Activated CD4-positive, alpha-beta T cell treated with anti-CD3 and anti-CD28 coated beads, Interleukin-2, amount 50 U/mL, for 24 hours (primary cell): ENCODE results near the gene LRRC14B.

ENCODE experiments used
- DNase-seq, 2 donors: peaks; one replicate each; pipeline ENCODE4 v3.0.0-alpha.2; 2020; ENCODE audit warnings: low read depth in 1 of 2, low spot score in 1 of 2

Gene LRRC14B

DNA sequence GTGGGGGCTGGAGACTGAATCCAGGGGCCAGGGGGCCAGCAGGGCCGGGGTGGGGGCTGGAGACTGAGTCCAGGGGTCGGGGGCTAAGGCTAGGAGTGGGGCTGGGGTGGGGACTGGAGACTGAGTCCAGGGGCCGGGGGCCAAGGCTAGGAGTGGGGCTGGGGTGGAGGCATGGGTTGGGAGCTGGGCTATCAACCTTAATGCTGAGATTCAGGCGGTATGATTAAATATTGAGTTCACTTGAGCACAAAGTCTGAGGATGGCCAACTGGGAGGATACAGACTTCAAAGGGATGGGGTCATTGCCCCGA, 17.0 kb upstream of the LRRC14B start:
- DNase-seq = no peak

DNA sequence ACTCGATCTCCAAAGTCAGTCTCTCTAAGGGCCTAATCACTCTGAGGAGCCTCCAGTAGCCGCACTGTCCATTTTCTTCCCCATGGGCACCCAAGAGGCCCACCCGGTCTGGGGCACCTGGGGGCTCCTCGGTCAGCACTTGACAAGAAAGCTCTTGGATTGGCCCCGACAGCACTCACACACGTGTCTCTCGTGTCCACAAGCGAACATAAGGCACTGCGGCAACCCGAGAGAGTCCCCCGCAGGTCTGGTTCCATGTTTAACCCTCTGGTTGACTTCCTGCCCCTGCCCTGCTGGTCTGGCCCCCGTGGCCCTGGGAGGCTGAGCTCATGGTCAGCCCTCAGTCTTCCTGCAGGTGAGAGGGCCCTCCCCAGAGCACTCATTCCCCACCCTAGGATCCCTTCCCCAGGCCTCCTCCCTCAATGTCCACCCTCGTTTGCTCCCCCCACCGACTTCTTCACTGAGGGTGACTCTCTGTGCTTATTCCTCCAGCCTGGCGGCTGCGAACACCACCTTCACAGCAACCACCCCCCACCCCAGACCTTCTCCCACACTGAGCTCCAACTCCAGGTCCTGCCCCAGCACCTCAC, 16.3 kb upstream of the LRRC14B start:
- no peak for DNase-seq

DNA sequence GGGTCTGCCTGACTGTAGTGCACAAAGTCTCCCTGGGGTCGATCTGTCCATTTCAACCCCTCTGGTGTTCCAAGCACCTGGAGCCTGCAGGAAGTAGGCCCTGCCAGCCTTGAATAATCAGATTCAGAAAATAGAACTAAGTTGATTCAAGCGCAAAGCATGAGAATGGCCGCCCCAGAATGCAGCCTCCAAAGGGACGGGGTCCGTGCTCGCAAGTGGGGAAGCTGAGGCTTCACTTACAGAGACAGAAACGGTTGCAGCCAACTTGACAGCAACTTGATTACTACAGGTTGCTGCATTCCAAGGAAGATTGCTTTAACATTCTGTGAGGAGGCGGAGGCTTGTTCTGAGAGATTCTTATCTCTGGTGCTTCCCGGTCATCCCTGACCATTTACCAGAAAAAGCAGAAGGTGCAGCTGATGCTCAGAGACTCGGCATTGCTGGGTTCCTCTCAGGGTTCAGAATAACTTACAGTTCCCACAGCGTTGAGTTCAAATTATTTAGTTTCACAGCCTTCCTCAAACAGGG, 14.9 kb upstream of the LRRC14B start:
- DNase-seq = no peak

DNA sequence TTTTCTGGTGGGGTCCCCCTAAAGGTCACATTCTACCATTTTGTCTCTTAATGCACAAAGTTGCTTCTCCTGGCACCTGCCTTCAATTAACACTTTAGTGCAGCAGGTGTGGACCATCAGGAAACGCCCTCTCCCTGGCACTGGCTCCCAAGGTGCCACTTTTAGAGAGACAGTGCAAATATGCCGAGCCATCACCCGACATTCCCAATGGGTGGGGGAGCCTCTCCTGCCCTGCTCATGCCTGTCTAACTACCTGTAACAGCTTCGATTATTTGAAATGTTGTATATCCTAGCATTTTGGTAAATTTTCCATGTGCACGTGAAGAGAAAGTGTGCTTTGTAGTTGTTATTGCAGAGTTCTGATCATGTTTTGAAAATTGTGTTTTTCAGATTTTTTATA, 13.2 kb upstream of the LRRC14B start:
- DNase-seq = no peak

DNA sequence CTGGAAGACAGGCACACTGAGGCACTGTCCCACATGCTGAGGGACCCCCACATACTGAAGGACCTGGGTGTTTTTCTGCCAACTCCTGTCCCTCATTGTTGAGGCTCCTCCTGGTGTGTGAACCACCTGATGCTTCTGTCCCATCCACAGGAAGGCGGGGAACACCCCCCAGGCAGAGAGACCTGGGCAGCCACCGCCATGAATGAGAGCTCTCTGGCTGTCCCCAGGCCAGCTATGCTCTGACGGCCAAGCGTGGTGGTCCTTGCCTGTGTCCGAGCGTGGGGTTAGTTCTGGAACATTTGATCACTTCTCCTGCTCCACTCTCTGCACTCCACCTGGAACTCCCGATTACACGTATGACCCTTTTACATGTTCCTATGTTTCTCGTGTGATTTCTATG, 11.9 kb upstream of the LRRC14B start:
- no peak for DNase-seq

DNA sequence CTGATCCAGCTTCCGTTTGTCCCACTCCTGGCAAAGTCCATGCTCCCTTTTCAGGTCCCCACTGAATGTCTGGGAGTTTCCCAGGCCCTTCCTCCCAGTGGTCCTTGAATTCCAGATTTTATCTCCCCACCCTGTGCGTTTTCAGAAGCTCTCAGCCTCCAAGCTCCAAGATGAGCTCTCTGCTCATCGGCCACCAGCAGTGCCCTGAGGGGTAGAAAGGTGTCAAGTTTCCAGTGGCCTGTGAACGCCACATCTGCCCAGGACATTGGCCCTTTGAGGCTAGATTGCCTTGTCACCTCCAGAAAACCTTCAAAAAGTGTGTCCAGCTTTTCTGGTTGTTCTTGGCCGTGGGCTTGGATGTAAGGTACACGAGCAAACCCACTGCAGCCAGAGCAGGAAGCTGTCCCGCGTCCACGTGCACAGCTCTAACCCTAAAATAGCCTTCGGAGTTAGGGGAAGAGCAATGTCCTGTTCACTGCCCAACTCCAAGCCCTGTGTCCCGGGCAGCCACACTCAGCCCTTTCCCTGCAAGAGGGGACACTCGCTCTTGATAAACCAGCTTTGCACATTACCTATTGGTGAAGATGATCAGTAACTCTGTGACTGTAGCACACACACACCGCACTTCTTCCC, 10.9 kb upstream of the LRRC14B start:
- DNase-seq = no peak

DNA sequence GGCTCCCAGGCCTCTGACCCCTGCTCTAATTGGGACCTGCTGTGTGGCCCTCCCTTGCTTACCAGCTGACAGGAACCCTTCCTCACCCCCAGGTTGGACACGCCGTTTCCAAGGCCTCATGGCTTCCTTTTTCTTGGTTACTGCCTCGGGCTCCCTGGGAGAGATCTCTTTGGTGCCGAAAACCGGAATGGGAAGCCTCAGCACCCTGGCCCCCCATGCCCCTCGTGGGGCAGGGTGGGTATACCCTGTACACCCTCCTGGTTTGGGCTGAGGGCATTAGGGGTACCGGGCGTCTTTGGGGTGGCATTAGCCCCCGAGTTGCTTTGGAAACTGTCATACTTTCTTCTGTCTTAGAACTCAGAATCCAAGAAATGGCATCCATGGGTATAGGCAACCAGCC, 10.1 kb upstream of the LRRC14B start:
- no peak for DNase-seq

DNA sequence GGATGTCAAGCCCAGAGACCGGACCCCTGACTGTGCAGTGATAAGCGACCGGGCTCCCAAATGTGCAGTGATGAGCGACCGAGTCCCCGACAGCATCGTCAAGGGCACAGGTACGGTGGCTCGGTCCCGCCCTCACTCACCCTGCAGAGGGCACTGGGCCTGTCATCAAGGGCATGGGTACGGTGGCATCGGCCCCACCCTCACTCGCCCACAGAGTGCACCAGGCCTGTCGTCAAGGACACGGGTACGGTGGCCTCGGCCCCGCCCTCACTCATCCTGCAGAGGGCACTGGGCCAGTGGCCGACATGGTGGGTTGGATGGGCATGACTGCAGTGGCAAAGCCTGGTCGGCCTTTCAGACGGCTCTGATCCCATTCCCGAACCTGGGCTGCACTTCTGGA, 9.7 kb upstream of the LRRC14B start:
- no peak for DNase-seq

DNA sequence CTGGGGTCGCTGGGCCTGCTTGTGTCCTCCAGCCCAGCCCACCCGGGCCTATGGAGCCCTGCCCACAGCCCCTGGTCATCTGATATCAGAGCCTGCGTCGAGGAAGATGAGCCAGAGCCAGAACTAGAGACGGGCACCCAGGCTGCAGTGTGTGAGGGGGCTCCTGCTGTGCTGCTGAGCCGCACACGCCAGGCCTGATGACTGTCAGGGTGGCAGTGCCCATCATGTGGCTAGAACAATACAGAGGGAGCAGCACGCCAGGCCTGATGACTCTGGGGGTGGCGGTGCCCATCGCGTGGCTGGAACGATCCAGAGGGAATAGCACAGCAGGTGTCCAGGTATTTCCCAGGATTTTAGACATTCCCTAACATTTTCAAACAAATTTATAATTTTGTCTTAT, 9.2 kb upstream of the LRRC14B start:
- no peak for DNase-seq

DNA sequence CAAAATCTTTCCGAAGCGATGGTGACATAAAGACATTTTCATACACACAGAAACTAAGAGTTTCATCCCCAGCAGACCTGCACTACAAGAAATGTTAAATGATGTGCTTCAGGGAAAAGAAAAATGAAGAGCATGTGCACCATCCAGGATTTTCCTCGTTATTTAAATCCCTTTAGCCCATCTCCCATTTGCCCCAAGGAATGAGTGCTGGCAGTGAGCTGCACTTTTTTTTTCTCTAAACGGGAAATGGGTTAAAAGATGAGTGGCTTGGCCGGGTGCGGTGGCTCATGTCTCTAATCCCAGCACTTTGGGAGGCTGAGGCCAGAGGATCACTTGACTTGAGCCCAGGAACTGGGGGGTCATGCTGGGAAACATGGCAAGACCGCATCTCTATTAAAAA, 6.8 kb upstream of the LRRC14B start:
- DNase-seq = no peak

DNA sequence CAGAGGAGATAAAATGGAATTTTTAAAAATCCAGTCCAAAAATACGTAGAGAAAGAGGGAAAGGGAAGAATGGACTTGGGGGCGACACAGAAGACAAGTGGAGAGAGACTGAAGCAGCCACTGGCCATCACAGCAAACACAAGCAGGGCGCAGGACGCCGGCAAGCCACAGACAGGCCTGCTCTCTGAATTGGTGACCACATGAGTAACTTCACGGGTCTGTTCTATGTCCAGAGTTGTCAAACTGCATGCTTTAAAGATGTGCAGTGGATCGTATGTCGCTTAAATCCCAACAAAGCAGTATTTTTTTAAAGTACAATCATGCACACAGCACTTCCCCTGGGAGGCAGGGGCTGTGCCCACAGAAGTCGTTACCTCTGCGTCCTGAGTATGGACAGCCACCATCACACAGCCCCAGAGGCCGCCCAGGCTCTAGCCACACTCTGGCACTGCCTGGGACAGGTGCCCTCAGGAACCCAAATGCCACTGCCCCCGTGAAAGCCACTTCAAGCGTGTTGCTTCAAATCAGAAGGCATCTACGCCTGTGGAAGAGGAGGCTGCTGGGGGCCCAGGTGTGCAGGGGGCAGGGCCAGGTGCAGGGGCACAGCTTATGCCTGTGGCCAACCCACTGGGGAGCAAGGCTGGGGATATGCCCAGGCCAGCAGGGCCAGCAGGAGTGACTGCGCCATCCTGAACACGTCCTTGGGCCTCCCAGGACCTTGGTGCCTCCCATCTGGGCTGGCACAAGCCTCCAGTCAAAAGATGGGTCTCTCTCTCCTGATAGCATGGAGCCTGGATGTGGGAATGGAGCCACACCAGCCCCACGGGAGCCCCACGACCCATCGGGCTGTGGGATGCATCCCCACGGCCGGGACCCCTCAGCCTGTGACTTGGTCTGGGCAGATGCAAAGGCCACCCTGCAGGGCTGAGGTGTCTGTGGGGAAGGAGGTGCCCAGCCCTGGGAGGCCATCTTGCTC, 5.9 kb upstream of the LRRC14B start:
- no peak for DNase-seq

DNA sequence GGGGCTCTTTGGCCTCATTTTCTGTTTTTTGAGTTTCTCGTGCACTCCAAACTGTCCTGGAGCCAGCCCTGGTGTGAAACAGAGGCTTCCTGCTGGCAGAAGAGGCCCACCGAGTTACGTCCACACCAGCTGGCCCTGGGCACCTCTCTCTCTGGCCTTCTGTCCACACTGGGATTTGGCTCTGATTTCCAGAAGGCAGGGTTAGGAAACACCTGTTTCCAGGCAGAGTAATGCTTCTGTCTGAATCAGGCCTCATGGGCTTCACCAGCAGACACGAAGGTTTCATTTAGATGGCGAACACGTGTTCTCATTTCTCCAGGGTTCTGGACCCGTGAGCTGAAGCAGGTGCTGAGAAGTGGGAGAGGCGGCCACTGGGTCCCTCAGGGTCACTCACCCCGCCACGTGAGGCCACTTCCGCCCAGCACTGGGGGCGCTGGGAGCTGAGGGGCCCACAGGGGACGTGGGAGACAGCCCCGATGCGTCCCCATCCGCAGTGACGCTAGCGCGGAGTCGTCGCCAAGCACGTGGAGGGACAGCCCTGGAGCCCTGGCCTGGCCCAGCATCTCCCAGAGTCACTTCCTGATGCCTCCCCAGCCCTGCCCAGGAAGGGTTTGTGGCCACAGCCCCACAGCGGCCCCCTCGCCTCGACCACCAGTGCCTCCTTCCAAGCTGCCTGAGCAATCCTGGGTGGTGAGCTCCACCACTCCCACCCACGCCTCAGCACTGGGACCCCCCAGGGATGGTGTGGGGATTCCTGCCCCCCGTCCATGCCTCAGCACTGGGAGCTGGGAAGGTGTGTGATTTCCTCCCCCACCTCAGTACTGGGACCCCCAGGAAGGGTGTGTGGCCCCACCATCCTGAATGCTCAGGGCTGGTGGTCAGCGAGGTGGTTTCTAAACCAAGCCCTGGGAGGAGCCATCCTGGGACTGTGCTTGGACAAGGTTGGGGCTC, 4.9 kb upstream of the LRRC14B start:
- no peak for DNase-seq

DNA sequence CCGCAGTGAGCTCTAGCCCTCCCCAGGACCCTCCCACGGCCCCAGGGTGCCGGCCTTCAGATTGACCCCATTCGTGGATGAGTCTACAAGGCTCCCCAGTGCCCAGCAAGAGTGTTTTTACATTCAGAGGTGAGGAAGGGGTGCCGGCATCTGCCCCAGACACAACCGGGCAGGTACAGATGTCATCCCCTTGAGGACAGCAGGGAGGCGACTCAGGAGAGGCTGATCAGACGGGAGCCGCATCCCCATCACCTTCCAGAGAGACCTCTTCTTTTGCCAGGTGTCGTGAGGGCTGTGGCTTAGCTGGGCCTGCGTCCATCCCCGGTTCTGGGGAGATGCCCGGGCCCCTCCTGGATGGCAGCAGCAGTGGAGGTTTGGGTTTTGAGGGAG, 4.3 kb upstream of the LRRC14B start:
- no peak for DNase-seq

DNA sequence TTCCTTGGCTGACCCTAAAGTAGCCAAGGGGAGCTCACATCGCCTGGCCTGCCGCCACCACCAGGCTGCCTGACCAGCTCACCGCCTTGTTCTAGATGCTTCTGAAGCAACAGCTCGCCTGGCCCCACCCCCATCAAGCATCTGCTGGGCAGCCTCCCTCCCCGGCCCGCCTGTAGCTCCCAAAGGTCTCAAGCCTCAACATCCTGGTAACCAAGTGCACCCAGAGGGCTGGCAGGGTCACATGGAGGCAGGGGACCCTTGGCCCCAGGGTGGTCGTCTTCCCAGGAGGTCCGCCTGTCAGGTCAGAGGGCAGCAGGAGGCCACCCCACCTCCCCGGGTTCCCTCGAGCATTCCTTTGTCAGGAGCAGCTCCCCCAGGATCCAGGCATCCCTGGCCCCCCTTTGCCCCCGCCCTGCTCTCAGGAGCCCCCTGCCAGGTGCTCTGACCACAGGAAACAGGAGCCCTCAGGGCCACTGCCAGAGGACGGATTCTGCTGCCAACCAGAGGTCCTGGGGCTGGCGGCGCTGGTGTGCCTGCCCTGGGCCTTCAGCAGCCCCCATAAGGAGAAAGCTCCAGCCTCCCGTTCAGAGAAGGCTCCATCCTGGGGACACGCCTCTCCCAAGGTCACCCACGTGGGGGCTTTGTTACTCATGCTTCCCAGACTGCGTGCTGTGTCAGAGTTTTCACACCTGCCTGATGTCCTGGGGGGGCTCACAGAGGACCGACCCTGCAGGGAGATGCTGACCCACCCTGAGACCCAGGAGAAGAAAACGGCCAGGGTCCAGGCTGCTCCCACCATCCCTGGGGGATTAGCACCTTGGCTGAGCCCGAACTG, 3.5 kb upstream of the LRRC14B start:
- DNase-seq = no peak

DNA sequence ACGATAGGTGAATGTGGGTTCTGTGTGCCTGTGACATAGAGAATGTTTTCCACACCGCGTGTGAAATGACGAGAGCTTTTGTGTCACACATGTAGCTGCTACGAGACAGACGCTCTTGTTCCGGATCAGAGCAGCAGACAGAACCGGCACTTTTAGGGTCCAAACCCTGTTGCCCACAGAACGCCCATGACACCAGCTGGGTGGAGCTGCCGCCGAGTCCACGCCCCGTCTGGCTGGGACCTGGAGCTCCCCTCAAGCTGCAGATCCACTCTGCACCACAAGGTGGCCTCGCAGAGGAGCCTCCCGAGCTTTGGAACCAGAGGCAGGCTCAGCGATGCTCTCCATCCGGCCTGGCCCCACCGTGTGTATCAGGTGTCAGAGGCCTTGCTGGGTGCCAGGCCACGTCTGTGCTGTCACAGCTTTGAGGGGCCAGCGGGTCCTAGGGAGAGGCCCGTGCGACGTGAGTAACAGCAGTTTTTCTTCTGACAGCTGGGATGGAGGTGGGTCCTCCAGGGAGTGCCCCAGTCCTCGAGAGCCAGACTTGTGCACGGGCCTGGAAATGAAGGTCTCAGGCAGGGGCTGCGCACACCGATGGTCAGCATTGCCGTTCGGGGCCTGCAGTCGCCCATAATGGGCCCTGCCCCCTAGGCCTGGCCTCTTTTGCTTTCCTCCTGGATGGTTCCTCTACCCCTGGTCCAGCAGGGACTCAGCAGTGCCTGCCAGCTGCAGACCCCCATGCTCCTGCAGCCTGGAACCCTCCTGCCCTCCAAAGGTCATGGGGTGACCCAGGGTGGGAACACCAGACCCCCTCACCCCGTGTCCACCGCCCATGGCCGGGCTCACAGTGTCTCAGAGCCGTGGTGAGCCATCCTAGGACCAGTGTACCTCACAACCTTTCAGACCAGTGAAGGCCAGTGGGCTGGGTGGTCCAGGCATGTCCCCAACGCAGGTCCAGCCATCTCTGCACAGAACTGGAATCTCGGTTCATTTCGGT, 2.5 kb upstream of the LRRC14B start:
- DNase-seq = peak; percentile 77 to 84

DNA sequence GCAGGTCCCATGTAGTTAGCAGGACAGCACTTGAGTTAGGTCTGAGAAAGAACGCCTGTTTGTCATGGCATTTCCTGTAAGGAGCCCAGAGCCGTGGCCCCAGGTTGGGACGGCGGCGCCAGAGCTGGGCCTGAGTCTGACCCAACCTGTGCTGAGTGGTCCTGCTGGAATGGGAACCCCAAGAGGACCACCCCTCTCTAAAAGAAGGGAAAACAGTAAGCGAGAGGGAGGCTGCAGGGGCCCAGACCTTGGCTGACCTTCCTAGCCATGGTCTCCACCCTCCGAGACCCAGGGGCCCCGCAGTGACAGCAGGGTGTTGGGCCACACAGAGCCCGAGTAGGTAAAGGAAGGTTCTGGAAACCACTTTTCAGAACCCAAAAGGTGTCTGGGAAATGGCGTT, 1.8 kb upstream of the LRRC14B start:
- no peak for DNase-seq

DNA sequence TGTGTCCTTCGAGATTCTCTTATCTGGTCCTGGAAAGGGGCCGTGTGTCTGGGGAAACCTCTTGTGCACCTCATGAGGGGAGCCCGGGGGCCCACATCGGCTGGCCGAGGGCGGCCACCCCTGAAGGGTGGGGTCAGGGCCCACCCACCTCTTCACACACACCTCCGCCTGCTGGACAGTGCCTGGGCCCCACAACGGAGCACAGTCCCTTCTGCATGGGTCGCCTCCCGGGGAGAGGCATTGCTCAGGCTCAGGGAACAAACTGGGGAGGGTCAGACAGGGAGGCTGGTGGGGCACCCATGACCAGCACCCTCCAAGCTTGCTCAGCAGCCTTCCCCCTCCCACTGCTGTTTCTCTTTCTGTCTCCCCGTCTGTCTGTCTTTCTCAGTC, 1.3 kb upstream of the LRRC14B start:
- no peak for DNase-seq

DNA sequence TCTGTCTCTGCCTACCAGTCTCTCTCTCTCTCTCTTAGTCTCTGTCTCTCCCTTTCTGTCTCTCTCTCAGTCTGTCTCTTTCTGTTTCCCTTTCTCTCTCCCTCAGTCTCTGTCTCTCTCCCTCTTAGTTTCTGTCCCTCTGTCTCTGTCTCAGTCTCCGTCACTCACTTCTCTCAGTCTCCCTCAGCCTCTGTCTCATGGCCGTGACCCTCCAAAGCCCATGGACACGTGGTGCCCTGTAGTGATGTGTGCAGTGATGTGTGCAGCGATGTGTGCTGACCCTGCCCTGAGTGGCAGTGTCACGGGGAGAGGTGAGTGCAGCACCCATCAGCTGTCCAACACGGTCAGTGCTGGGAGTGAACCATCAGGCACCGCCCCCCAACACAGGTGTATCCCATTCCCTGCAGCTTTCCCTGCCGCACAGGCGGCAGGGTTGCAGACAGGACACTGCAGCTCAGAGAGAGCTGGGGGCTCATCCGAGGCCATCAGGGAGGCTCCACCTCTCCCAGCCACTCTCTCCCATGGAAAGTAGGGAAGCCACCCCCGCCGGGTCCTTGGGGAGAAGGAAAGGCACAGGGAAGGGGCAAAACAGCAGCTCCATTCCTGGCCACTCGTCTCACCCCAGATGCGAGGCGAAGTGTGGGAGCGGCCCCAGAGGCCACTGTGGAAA, 794 bp upstream of the LRRC14B start:
- DNase-seq = no peak
